Kidney epithelial cell (primary cell): ENCODE data around the gene GCNA. TPM values are rescaled to one million over a fixed set of nuclear protein-coding genes. Genes with fewer than 3 reads are reported as not detected.

Source experiments
- DNase-seq: peaks from one replicate; pipeline ENCODE4 v3.0.0-alpha.2; 2010; ENCODE audit warnings: low read depth
- H3K27me3 ChIP-seq: 2 replicates; pipeline ENCODE4 v1.6.0; 2011; ENCODE audit warnings: low read length; ENCODE audit not compliant: control insufficient read depth, insufficient read depth
- H3K36me3 ChIP-seq: 2 replicates; pipeline ENCODE4 v1.5.1; 2011; ENCODE audit warnings: low read length; ENCODE audit not compliant: control insufficient read depth, insufficient read depth
- H3K4me3 ChIP-seq: 2 replicates; pipeline ENCODE4 v1.5.1; 2011; ENCODE audit warnings: low read depth, mild to moderate bottlenecking, control low read depth, low read length
- CTCF ChIP-seq: IDR thresholded peaks from 2 replicates; pipeline ENCODE4 v1.5.1; 2011; ENCODE audit warnings: mild to moderate bottlenecking, moderate library complexity, low read length, control low read depth, inconsistent platforms; ENCODE audit not compliant: insufficient read depth, poor library complexity, severe bottlenecking
- total RNA-seq: library from RNA; depleted of rRNA; stranded (reverse); fragments of >200 nt; gene quantifications from 2 replicates; pipeline ENCODE4 v1.2.3, GENCODE V29; 2015

The GCNA gene
- total RNA-seq, 1 donor from 2014 or later = 4.1 TPM

- H3K27me3 ChIP-seq = no peaks in the 10 kb centered on the region
- DNase-seq = no peak
- TF ChIP-seq CTCF = no peak
Measured at GRCh38 chrX:71542825-71543224, 35.4 kb upstream of the GCNA start.

GRCh38 chrX:71543316-71543715, 34.9 kb upstream of the GCNA start:
- peak; percentile 56 for DNase-seq
- TF ChIP-seq CTCF = no peak

More at GRCh38 chrX:71542825-71543224, 35.4 kb upstream of the GCNA start:
- Histone ChIP-seq H3K4me3 (no peak overlapping the region), H3K36me3 (peaks cover 2% of the 10 kb centered on the region)

GRCh38 chrX:71545364-71545763, 32.9 kb upstream of the GCNA start:
- DNase-seq = no peak
- no peak overlapping the region for H3K4me3 ChIP-seq
- H3K36me3 ChIP-seq = peaks cover 2% of the 10 kb centered on the region
- no peak for TF ChIP-seq CTCF
- no peaks in the 10 kb centered on the region for H3K27me3 ChIP-seq

More at GRCh38 chrX:71543316-71543715, 34.9 kb upstream of the GCNA start:
- peaks cover 2% of the 10 kb centered on the region for H3K36me3 ChIP-seq
- H3K27me3 ChIP-seq = no peaks in the 10 kb centered on the region
- H3K4me3 ChIP-seq = no peak overlapping the region

- no peak overlapping the region for H3K4me3 ChIP-seq
- TF ChIP-seq CTCF = no peak
- no peaks in the 10 kb centered on the region for H3K27me3 ChIP-seq
- no peak for DNase-seq
- H3K36me3 ChIP-seq = peaks cover 2% of the 10 kb centered on the region
Measured at GRCh38 chrX:71546879-71547278, 31.4 kb upstream of the GCNA start.

GRCh38 chrX:71547339-71547738, 30.9 kb upstream of the GCNA start:
- Histone ChIP-seq H3K4me3 (no peak overlapping the region), H3K27me3 (no peaks in the 10 kb centered on the region), H3K36me3 (peaks cover 2% of the 10 kb centered on the region)
- DNase-seq = no peak
- no peak for TF ChIP-seq CTCF

- Histone ChIP-seq H3K36me3 (peaks cover 2% of the 10 kb centered on the region), H3K4me3 (no peak overlapping the region), H3K27me3 (no peaks in the 10 kb centered on the region)
- DNase-seq = no peak
- TF ChIP-seq CTCF = no peak
Measured at GRCh38 chrX:71549986-71550385, 28.3 kb upstream of the GCNA start.
